HPDE6-E6E7 (cell line): ENCODE measurements around the gene NPTN.
"Not testable (repeated sequence)": the region's sequence is repeated elsewhere in the genome, so short reads cannot be mapped to it uniquely, and the experiment has no call there.

Experiments used
- DNase-seq: peaks from one replicate; pipeline ENCODE4 v3.0.0; 2011; ENCODE audit warnings: missing footprints; ENCODE audit errors: extremely low spot score

Gene NPTN

GRCh38 chr15:73570355-73571032 lies 62.7 kb downstream of the NPTN start:
- DNase-seq = no peak

- no peak for DNase-seq
Observed at GRCh38 chr15:73569361-73569760, 63.8 kb downstream of the NPTN start.

GRCh38 chr15:73568564-73569280 lies 64.5 kb downstream of the NPTN start:
- no peak for DNase-seq

- DNase-seq = no peak
Observed at GRCh38 chr15:73567020-73567419, 66.2 kb downstream of the NPTN start.

GRCh38 chr15:73564255-73564654 lies 68.9 kb downstream of the NPTN start:
- DNase-seq = peak; percentile 32

- DNase-seq = no peak
Observed at GRCh38 chr15:73560501-73561117, 72.6 kb downstream of the NPTN start.

- no peak for DNase-seq
Observed at GRCh38 chr15:73558529-73558928, 74.7 kb downstream of the NPTN start.

- DNase-seq = no peak
Observed at GRCh38 chr15:73555080-73555479, 78.1 kb downstream of the NPTN start.

- no peak for DNase-seq
Observed at GRCh38 chr15:73550190-73550589, 83.0 kb downstream of the NPTN start.

- not testable (repeated sequence) for DNase-seq
Observed at GRCh38 chr15:73548925-73549324, 84.3 kb downstream of the NPTN start.

- no peak for DNase-seq
Observed at GRCh38 chr15:73541479-73541878, 91.7 kb downstream of the NPTN start.

- no peak for DNase-seq
Observed at GRCh38 chr15:73540161-73540560, 93.0 kb downstream of the NPTN start.

- DNase-seq = no peak
Observed at GRCh38 chr15:73539212-73540128, 93.7 kb downstream of the NPTN start.

- no peak for DNase-seq
Observed at GRCh38 chr15:73538563-73539211, 94.5 kb downstream of the NPTN start.

GRCh38 chr15:73538123-73538522 lies 95.1 kb downstream of the NPTN start:
- DNase-seq = no peak

GRCh38 chr15:73530649-73531048 lies 102.5 kb downstream of the NPTN start:
- DNase-seq = no peak

GRCh38 chr15:73527598-73527997 lies 105.6 kb downstream of the NPTN start:
- no peak for DNase-seq

GRCh38 chr15:73524919-73525318 lies 108.3 kb downstream of the NPTN start:
- DNase-seq = no peak

GRCh38 chr15:73522011-73522410 lies 111.2 kb downstream of the NPTN start:
- DNase-seq = no peak

GRCh38 chr15:73518876-73519733 lies 114.1 kb downstream of the NPTN start:
- no peak for DNase-seq
